HEK293 (cell line): ENCODE measurements around the gene SORL1.

Experiments
- CTCF ChIA-PET: fragments of 350-600 bp; formaldehyde crosslinking; extraction: SDS; loops from one replicate; lab custom pipeline; 2021; ENCODE audit warnings: antibody characterized with exemption; lab: Yijun Ruan, JAX
- POLR2A ChIA-PET: fragments of 300-600 bp; formaldehyde crosslinking; extraction: SDS; loops from one replicate; lab custom pipeline; 2020; ENCODE audit warnings: antibody characterized with exemption, inconsistent platforms; lab: Yijun Ruan, JAX
- H3K27ac ChIP-seq: fragments of 200-500 bp; sonication (Bioruptor generic); 2 replicates; pipeline ENCODE4 v1.5.1; 2014; ENCODE audit warnings: low read depth, low read length, control low read depth, inconsistent platforms; ENCODE audit errors: extremely low read depth
- H3K36me3 ChIP-seq, 2 experiments: fragments of 200-500 bp in 1 of 2; sonication (Bioruptor generic) in 1 of 2; 1 replicate in 1 of 2; 2 replicates in 1 of 2; pipeline ENCODE4 v1.5.1; 2014 to 2017; ENCODE audit warnings: inconsistent platforms in 2 of 2, low read length in 2 of 2; ENCODE audit not compliant: control insufficient read depth in 2 of 2, insufficient read depth in 1 of 2
- H3K4me1 ChIP-seq: fragments of 200-500 bp; sonication (Bioruptor generic); 2 replicates; pipeline ENCODE4 v1.5.1; 2014; ENCODE audit warnings: mild to moderate bottlenecking, low read length, inconsistent platforms; ENCODE audit not compliant: control insufficient read depth, insufficient read depth
- H3K4me3 ChIP-seq: 2 replicates; pipeline ENCODE4 v1.5.1; 2011; ENCODE audit warnings: low read depth, mild to moderate bottlenecking, control low read depth, low read length, moderate library complexity
- H3K9me3 ChIP-seq: fragments of 200-500 bp; sonication (Bioruptor generic); 2 replicates; pipeline ENCODE4 v1.5.1; 2014; ENCODE audit warnings: low read depth, low read length, inconsistent platforms; ENCODE audit not compliant: control insufficient read depth, insufficient read depth
- BCL11A ChIP-seq: fragments of 450-650 bp; formaldehyde crosslinking; IDR thresholded peaks from 2 replicates; pipeline ENCODE4 v1.5.1; 2016; ENCODE audit warnings: low read depth, missing biosample characterization, missing genetic modification characterization
- CTCF ChIP-seq: fragments of 450-650 bp; formaldehyde crosslinking; IDR thresholded peaks from 2 replicates; pipeline ENCODE4 v1.5.1; 2016; ENCODE audit warnings: missing biosample characterization, missing genetic modification characterization
- GLIS2 ChIP-seq: fragments of 450-650 bp; formaldehyde crosslinking; IDR thresholded peaks from 2 replicates; pipeline ENCODE4 v1.5.1; 2016; ENCODE audit warnings: missing biosample characterization, missing genetic modification characterization
- MYNN ChIP-seq: fragments of 450-650 bp; formaldehyde crosslinking; IDR thresholded peaks from 2 replicates; pipeline ENCODE4 v1.5.1; 2016; ENCODE audit warnings: missing biosample characterization, missing genetic modification characterization, borderline replicate concordance
- RBAK ChIP-seq: fragments of 450-650 bp; formaldehyde crosslinking; IDR thresholded peaks from 2 replicates; pipeline ENCODE4 v1.5.1; 2016; ENCODE audit warnings: missing biosample characterization, missing genetic modification characterization
- SALL2 ChIP-seq: fragments of 450-650 bp; formaldehyde crosslinking; IDR thresholded peaks from 2 replicates; pipeline ENCODE4 v1.5.0; 2017; ENCODE audit warnings: missing biosample characterization, mild to moderate bottlenecking, missing genetic modification characterization, borderline replicate concordance
- ZBTB21 ChIP-seq: fragments of 450-650 bp; formaldehyde crosslinking; IDR thresholded peaks from 2 replicates; pipeline ENCODE4 v1.5.1; 2017; ENCODE audit warnings: missing biosample characterization, missing genetic modification characterization
- ZBTB26 ChIP-seq: fragments of 450-650 bp; formaldehyde crosslinking; optimal IDR thresholded peaks from 2 replicates; pipeline ENCODE3; 2016; ENCODE audit warnings: missing biosample characterization, mild to moderate bottlenecking, missing genetic modification characterization
- ZNF148 ChIP-seq: fragments of 450-650 bp; formaldehyde crosslinking; IDR thresholded peaks from 2 replicates; pipeline ENCODE4 v1.5.0; 2017; ENCODE audit warnings: missing biosample characterization, missing genetic modification characterization, borderline replicate concordance
- ZNF202 ChIP-seq: fragments of 450-650 bp; formaldehyde crosslinking; IDR thresholded peaks from 2 replicates; pipeline ENCODE4 v1.5.1; 2016; ENCODE audit warnings: missing biosample characterization, missing genetic modification characterization, borderline replicate concordance
- ZNF239 ChIP-seq: fragments of 450-650 bp; formaldehyde crosslinking; IDR thresholded peaks from 2 replicates; pipeline ENCODE4 v1.5.1; 2016; ENCODE audit warnings: missing biosample characterization, missing genetic modification characterization
- ZNF324 ChIP-seq: fragments of 450-650 bp; formaldehyde crosslinking; IDR thresholded peaks from 2 replicates; pipeline ENCODE4 v1.5.1; 2016; ENCODE audit warnings: missing biosample characterization, missing genetic modification characterization
- ZNF391 ChIP-seq: fragments of 450-650 bp; formaldehyde crosslinking; IDR thresholded peaks from 2 replicates; pipeline ENCODE4 v1.5.1; 2016; ENCODE audit warnings: low read depth, missing biosample characterization, missing genetic modification characterization, borderline replicate concordance
- ZNF518A ChIP-seq: fragments of 450-650 bp; formaldehyde crosslinking; conservative IDR thresholded peaks from 2 replicates; pipeline ENCODE4 v1.5.1; 2016; ENCODE audit warnings: low read depth, missing biosample characterization, missing genetic modification characterization
- ZNF521 ChIP-seq: fragments of 450-650 bp; formaldehyde crosslinking; IDR thresholded peaks from 2 replicates; pipeline ENCODE4 v1.5.1; 2017; ENCODE audit warnings: missing biosample characterization, mild to moderate bottlenecking, missing genetic modification characterization
- ZNF560 ChIP-seq: fragments of 450-650 bp; formaldehyde crosslinking; IDR thresholded peaks from 2 replicates; pipeline ENCODE4 v1.5.1; 2017; ENCODE audit warnings: missing biosample characterization, missing genetic modification characterization, borderline replicate concordance
- ZNF561 ChIP-seq: fragments of 450-650 bp; IDR thresholded peaks from 2 replicates; pipeline ENCODE4 v1.5.1; 2018; ENCODE audit warnings: missing biosample characterization, missing genetic modification characterization, borderline replicate concordance
- ZNF585B ChIP-seq: fragments of 450-650 bp; formaldehyde crosslinking; IDR thresholded peaks from 2 replicates; pipeline ENCODE4 v1.5.1; 2016; ENCODE audit warnings: missing biosample characterization, missing genetic modification characterization
- ZNF623 ChIP-seq: fragments of 450-650 bp; formaldehyde crosslinking; IDR thresholded peaks from 2 replicates; pipeline ENCODE4 v1.5.1; 2016; ENCODE audit warnings: missing biosample characterization, missing genetic modification characterization
- ZNF639 ChIP-seq: fragments of 450-650 bp; formaldehyde crosslinking; IDR thresholded peaks from 2 replicates; pipeline ENCODE4 v1.5.1; 2016; ENCODE audit warnings: missing biosample characterization, missing genetic modification characterization
- ZNF660 ChIP-seq: fragments of 450-650 bp; IDR thresholded peaks from 2 replicates; pipeline ENCODE4 v1.5.1; 2018; ENCODE audit warnings: missing biosample characterization, mild to moderate bottlenecking, missing genetic modification characterization

The SORL1 gene

GRCh38 chr11:121652971-121653370 is 200.9 kb downstream of the SORL1 start:
- ChIA-PET POLR2A (no interaction called here), CTCF (interaction anchor here (0.6 to 4.1 kb wide), 13 partner anchors 8 to 852 kb away, joined by 3 to 61 read pairs (median 4); no protein-coding TSS in a partner anchor)
- H3K36me3 ChIP-seq = no peaks in the 10 kb centered on the region
- H3K4me1 ChIP-seq = peaks cover 3% of the 10 kb centered on the region; the same call in 1 of the 2 replicates
- no peak overlapping the region for H3K27ac ChIP-seq
- TF ChIP-seq GLIS2 (tag by site-specific recombination) (no peak), ZNF623 (tag by site-specific recombination) (no peak), ZNF239 (tag by site-specific recombination) (no peak), ZBTB21 (tag by site-specific recombination) (no peak), ZNF639 (tag by site-specific recombination) (no peak), ZNF202 (tag by site-specific recombination) (no peak), ZNF518A (tag by site-specific recombination) (no peak), ZNF324 (tag by site-specific recombination) (no peak), MYNN (tag by site-specific recombination) (no peak), SALL2 (tag by site-specific recombination) (no peak), ZNF391 (tag by site-specific recombination) (no peak), ZNF521 (tag by site-specific recombination) (no peak), BCL11A (tag by site-specific recombination) (no peak), ZBTB26 (no peak)
- TF ChIP-seq, all 188 proteins: peak for 0
- Histone ChIP-seq H3K4me3 (no peak overlapping the region), H3K9me3 (no peaks in the 10 kb centered on the region)

- H3K9me3 ChIP-seq = no peaks in the 10 kb centered on the region
- H3K36me3 ChIP-seq = no peaks in the 10 kb centered on the region
- ChIA-PET POLR2A (interaction anchor here (0.6 kb wide), 1 partner anchor 210 kb away, joined by 3 read pairs; no protein-coding TSS in a partner anchor), CTCF (interaction anchor here (0.6 to 4.1 kb wide), 26 partner anchors 10 to 926 kb away, joined by 3 to 61 read pairs (median 4); no protein-coding TSS in a partner anchor)
- peaks cover 3% of the 10 kb centered on the region; the same call in 1 of the 2 replicates for H3K4me1 ChIP-seq
- no peak overlapping the region for H3K4me3 ChIP-seq
- no peak overlapping the region for H3K27ac ChIP-seq
- TF ChIP-seq ZNF585B (tag by site-specific recombination) (no peak), CTCF (tag by site-specific recombination) (no peak), ZNF560 (tag by site-specific recombination) (no peak), RBAK (tag by site-specific recombination) (no peak), ZNF148 (tag by site-specific recombination) (no peak), ZNF561 (tag by site-specific recombination) (no peak), ZNF660 (tag by site-specific recombination) (no peak)
Observed at GRCh38 chr11:121654259-121654842, 202.2 kb downstream of the SORL1 start.
